HepG2 (cell line): Measurements from ENCODE around the gene TMEM198. TPM values are rescaled to one million over a fixed set of nuclear protein-coding genes. Genes with fewer than 3 reads are reported as not detected.

Source experiments
- ASH2L ChIP-seq: fragments of 300-600, 200-600 bp; sonication (generic); IDR thresholded peaks from 2 replicates; pipeline ENCODE4 v1.7.0; 2017; ENCODE audit warnings: low read depth, mild to moderate bottlenecking, moderate library complexity, mixed read lengths, low read length; ENCODE audit not compliant: insufficient read length
- ATAD3A ChIP-seq: sonication (generic); formaldehyde crosslinking; IDR thresholded peaks from 2 replicates; pipeline ENCODE4 v1.4.0; 2020; ENCODE audit warnings: missing genetic modification reagents
- CHD4 ChIP-seq: fragments of 200-600 bp; sonication (generic); IDR thresholded peaks from 2 replicates; pipeline ENCODE4 v1.7.0; 2017; ENCODE audit warnings: mild to moderate bottlenecking, low read length, borderline replicate concordance
- ELF3 ChIP-seq: IDR thresholded peaks from 2 replicates; pipeline ENCODE4 v1.6.1; 2016; ENCODE audit warnings: missing genetic modification reagents, missing compliant biosample characterization
- GATAD2A ChIP-seq: IDR thresholded peaks from 2 replicates; pipeline ENCODE4 v1.6.1; 2016
- HNRNPK ChIP-seq: fragments of 200-400 bp; formaldehyde crosslinking; IDR thresholded peaks from 2 replicates; pipeline ENCODE4 v1.6.1; 2018; ENCODE audit warnings: low read length, low read depth, moderate library complexity, mild to moderate bottlenecking; ENCODE audit not compliant: poor library complexity, severe bottlenecking
- HOXA7 ChIP-seq: sonication (generic); formaldehyde crosslinking; IDR thresholded peaks from 2 replicates; pipeline ENCODE4 v1.8.1; 2022; ENCODE audit warnings: mild to moderate bottlenecking, missing genetic modification reagents, moderate library complexity
- IKZF4 ChIP-seq: sonication (generic); formaldehyde crosslinking; IDR thresholded peaks from 2 replicates; pipeline ENCODE4 v1.5.1; 2020; ENCODE audit warnings: borderline replicate concordance, mild to moderate bottlenecking, low read depth, missing genetic modification reagents; ENCODE audit errors: not compliant biosample characterization
- KDM4B ChIP-seq: sonication (generic); formaldehyde crosslinking; IDR thresholded peaks from 2 replicates; pipeline ENCODE4 v1.4.0; 2020; ENCODE audit warnings: missing genetic modification reagents
- NFKBIZ ChIP-seq: IDR thresholded peaks from 2 replicates; pipeline ENCODE4 v1.6.1; 2018; ENCODE audit warnings: missing genetic modification reagents, missing compliant biosample characterization
- RFX3 ChIP-seq: IDR thresholded peaks from 2 replicates; pipeline ENCODE4 v1.6.1; 2016; ENCODE audit warnings: missing biosample characterization, missing genetic modification reagents
- TCF12 ChIP-seq, 2 experiments: fragments of 450-650 bp in 1 of 2; sonication (generic) in 1 of 2; formaldehyde crosslinking in 1 of 2; IDR thresholded peaks; 2 replicates each; pipeline versions ENCODE4 v1.6.1 to v1.8.0; 2017 to 2022; ENCODE audit warnings: antibody characterized with exemption in 1 of 2, mild to moderate bottlenecking in 1 of 2, missing genetic modification reagents in 1 of 2, moderate library complexity in 1 of 2
- ZNF260 ChIP-seq: sonication (generic); formaldehyde crosslinking; IDR thresholded peaks from 2 replicates; pipeline ENCODE4 v1.4.0; 2020; ENCODE audit warnings: missing genetic modification reagents, low read depth, mild to moderate bottlenecking, borderline replicate concordance
- ZNF263 ChIP-seq: sonication (generic); formaldehyde crosslinking; IDR thresholded peaks from 2 replicates; pipeline ENCODE4 v1.4.0; 2020; ENCODE audit warnings: missing genetic modification reagents
- ZNF850 ChIP-seq: sonication (generic); formaldehyde crosslinking; conservative IDR thresholded peaks from 2 replicates; pipeline ENCODE4 v1.9.0; 2021; ENCODE audit warnings: mild to moderate bottlenecking, missing genetic modification reagents
- polyA plus RNA-seq, 8 experiments: library from polyadenylated mRNA; depleted of rRNA in 3 of 8; stranded (reverse) in 7 of 8; unstranded in 1 of 8; fragments of >200 nt; fragmentation: Illumina TruSeq in 4 of 8; extraction: Trizol in 4 of 8; gene quantifications; 2 replicates each; pipeline versions ENCODE4 v1.2.1 to v1.2.3, GENCODE V29; 2011 to 2016; ENCODE audit warnings: low read depth in 4 of 8, missing spikeins in 1 of 8, mixed read lengths in 1 of 8; ENCODE audit not compliant: insufficient read depth in 1 of 8
- total RNA-seq, 5 experiments: library from RNA; depleted of rRNA; stranded (reverse); fragments of >200 nt; fragmentation: Illumina TruSeq; extraction: Trizol; gene quantifications; 2 replicates each; pipeline ENCODE4 v1.2.3, GENCODE V29; 2016; ENCODE audit warnings: low read depth in 1 of 5
- TF ChIP-seq, protein P1 (sequence below), 2 experiments: fragments of 450-650 bp in 1 of 2; sonication (generic) in 1 of 2; formaldehyde crosslinking in 1 of 2; IDR thresholded peaks; 2 replicates each; pipeline versions ENCODE4 v1.6.1 to v1.8.0; 2016 to 2022; ENCODE audit warnings: antibody characterized with exemption in 1 of 2, mild to moderate bottlenecking in 1 of 2, missing genetic modification reagents in 1 of 2
- TF ChIP-seq, protein P2 (sequence below): sonication (generic); IDR thresholded peaks from 2 replicates; pipeline ENCODE4 v1.6.1; 2016; ENCODE audit warnings: low read depth, borderline replicate concordance
- TF ChIP-seq, protein P3 (sequence below): sonication (generic); formaldehyde crosslinking; IDR thresholded peaks from 2 replicates; pipeline ENCODE4 v1.4.0; 2020; ENCODE audit warnings: mild to moderate bottlenecking, missing genetic modification reagents

TMEM198 gene
- total and polyA plus RNA-seq, 2 of the 13 experiments (the other 11 are each of a cell fraction or from before 2014, with no cell fraction given): 17.3 to 23.5 TPM

DNA sequence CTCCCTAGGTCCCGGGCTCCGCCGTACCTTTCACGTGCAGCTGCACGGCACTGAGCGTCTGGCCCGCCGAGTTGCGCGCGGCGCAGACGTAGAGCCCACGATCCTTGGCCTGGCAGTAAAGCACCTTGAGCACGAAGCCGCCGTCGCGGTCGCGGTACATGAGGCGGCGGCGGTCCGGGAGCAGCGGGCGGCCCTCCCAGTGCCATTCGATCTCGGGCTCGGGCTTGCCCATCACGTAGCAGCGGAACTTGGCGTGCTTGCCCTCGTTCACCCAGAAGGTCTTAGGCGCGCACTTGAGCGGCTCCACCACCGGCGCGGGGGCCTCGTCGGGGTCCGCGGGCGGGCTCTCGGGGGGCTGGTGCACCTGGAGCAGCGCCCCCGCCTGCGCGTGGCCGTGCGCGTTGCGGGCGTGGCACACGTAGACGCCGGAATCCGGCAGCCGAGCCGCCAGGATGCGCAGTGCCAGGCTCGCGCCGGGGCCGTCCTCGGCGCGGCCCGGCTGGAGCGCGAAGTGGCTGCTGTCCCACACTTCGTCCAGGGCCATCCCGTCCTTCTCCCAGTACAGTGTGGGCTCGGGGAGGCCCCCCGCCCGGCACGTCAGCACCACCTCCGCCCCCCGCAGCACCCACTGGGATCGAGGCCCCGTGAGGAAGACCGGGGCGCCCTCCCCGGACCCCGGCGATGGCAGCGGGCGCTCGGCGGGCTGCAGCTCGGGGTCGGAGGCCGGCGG is 26.5 kb downstream of the TMEM198 start (continued):
- TF ChIP-seq, protein P1, sequence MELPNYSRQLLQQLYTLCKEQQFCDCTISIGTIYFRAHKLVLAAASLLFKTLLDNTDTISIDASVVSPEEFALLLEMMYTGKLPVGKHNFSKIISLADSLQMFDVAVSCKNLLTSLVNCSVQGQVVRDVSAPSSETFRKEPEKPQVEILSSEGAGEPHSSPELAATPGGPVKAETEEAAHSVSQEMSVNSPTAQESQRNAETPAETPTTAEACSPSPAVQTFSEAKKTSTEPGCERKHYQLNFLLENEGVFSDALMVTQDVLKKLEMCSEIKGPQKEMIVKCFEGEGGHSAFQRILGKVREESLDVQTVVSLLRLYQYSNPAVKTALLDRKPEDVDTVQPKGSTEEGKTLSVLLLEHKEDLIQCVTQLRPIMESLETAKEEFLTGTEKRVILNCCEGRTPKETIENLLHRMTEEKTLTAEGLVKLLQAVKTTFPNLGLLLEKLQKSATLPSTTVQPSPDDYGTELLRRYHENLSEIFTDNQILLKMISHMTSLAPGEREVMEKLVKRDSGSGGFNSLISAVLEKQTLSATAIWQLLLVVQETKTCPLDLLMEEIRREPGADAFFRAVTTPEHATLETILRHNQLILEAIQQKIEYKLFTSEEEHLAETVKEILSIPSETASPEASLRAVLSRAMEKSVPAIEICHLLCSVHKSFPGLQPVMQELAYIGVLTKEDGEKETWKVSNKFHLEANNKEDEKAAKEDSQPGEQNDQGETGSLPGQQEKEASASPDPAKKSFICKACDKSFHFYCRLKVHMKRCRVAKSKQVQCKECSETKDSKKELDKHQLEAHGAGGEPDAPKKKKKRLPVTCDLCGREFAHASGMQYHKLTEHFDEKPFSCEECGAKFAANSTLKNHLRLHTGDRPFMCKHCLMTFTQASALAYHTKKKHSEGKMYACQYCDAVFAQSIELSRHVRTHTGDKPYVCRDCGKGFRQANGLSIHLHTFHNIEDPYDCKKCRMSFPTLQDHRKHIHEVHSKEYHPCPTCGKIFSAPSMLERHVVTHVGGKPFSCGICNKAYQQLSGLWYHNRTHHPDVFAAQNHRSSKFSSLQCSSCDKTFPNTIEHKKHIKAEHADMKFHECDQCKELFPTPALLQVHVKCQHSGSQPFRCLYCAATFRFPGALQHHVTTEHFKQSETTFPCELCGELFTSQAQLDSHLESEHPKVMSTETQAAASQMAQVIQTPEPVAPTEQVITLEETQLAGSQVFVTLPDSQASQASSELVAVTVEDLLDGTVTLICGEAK (IDR thresholded peaks at IDR 0.05): no peak
- TF ChIP-seq, protein P1 (CRISPR knock-in tag; IDR thresholded peaks at IDR 0.05): 0 out of 2 replicates have a peak, but pooled peaks have one; percentile 12
- no peak for TF ChIP-seq NFKBIZ (CRISPR knock-in tag)
- no peak for TF ChIP-seq IKZF4 (CRISPR knock-in tag)
- 0 out of 2 replicates have a peak, but pooled peaks have one; percentile 7 for TF ChIP-seq ZNF263
- 0 out of 2 replicates have a peak, but pooled peaks have one; percentile 30 for TF ChIP-seq ZNF850
- no peak for TF ChIP-seq TCF12 (IDR thresholded peaks at IDR 0.05)
- TF ChIP-seq TCF12 (CRISPR knock-in tag; IDR thresholded peaks at IDR 0.05): no peak
- no peak for TF ChIP-seq ATAD3A (CRISPR knock-in tag)
- no peak for TF ChIP-seq HOXA7 (CRISPR knock-in tag)
- TF ChIP-seq ASH2L: no peak
- 0 out of 2 replicates have a peak, but pooled peaks have one; percentile 20 for TF ChIP-seq ELF3
- TF ChIP-seq, protein P2, sequence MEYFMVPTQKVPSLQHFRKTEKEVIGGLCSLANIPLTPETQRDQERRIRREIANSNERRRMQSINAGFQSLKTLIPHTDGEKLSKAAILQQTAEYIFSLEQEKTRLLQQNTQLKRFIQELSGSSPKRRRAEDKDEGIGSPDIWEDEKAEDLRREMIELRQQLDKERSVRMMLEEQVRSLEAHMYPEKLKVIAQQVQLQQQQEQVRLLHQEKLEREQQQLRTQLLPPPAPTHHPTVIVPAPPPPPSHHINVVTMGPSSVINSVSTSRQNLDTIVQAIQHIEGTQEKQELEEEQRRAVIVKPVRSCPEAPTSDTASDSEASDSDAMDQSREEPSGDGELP: no peak
- no peak for TF ChIP-seq CHD4
- TF ChIP-seq KDM4B: no peak
- TF ChIP-seq HNRNPK: peak; percentile 17
- TF ChIP-seq ZNF260 (CRISPR knock-in tag): no peak
- TF ChIP-seq RFX3 (CRISPR knock-in tag): no peak
- TF ChIP-seq, protein P3, sequence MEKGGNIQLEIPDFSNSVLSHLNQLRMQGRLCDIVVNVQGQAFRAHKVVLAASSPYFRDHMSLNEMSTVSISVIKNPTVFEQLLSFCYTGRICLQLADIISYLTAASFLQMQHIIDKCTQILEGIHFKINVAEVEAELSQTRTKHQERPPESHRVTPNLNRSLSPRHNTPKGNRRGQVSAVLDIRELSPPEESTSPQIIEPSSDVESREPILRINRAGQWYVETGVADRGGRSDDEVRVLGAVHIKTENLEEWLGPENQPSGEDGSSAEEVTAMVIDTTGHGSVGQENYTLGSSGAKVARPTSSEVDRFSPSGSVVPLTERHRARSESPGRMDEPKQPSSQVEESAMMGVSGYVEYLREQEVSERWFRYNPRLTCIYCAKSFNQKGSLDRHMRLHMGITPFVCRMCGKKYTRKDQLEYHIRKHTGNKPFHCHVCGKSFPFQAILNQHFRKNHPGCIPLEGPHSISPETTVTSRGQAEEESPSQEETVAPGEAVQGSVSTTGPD: no peak
- no peak for TF ChIP-seq GATAD2A (CRISPR knock-in tag)
